RWPE2 (cell line): ENCODE measurements around the gene CPB1.

Experiments used
- ATAC-seq: fragments of 200-7000 bp; cut with Tn5 transposase; 3 replicates; pipeline ENCODE4 v1.9.1; 2021; ENCODE audit warnings: low read depth
- DNase-seq: peaks from one replicate; pipeline ENCODE4 v3.0.0-alpha.2; 2020; ENCODE audit warnings: low spot score
- H3K27ac ChIP-seq: fragments of 450-650 bp; 2 replicates; pipeline ENCODE4 v1.5.1; 2017; ENCODE audit warnings: mild to moderate bottlenecking; ENCODE audit not compliant: poor library complexity, severe bottlenecking
- H3K27me3 ChIP-seq: fragments of 250-450 bp; sonication (Bioruptor Pico); 2 replicates; pipeline ENCODE4 v1.5.1; 2021; ENCODE audit warnings: mild to moderate bottlenecking, moderate library complexity; ENCODE audit not compliant: insufficient read depth, poor library complexity, severe bottlenecking
- H3K36me3 ChIP-seq: fragments of 250-450 bp; sonication (Bioruptor Pico); 2 replicates; pipeline ENCODE4 v1.5.1; 2020; ENCODE audit warnings: low read depth, mild to moderate bottlenecking, moderate library complexity
- H3K4me1 ChIP-seq: fragments of 250-450 bp; sonication (Bioruptor Pico); 2 replicates; pipeline ENCODE4 v1.5.1; 2021; ENCODE audit warnings: mild to moderate bottlenecking, moderate library complexity; ENCODE audit not compliant: insufficient read depth, poor library complexity, severe bottlenecking
- H3K4me3 ChIP-seq: fragments of 250-450 bp; sonication (Bioruptor Pico); 2 replicates; pipeline ENCODE4 v1.5.1; 2021; ENCODE audit warnings: mild to moderate bottlenecking, moderate library complexity; ENCODE audit not compliant: severe bottlenecking
- H3K9me3 ChIP-seq: fragments of 250-450 bp; sonication (Bioruptor Pico); 2 replicates; pipeline ENCODE4 v1.5.1; 2021; ENCODE audit warnings: mild to moderate bottlenecking, moderate library complexity; ENCODE audit not compliant: severe bottlenecking
- CTCF ChIP-seq: fragments of 450-650 bp; IDR thresholded peaks from one replicate; pipeline ENCODE4 v1.5.1; 2017; ENCODE audit warnings: mild to moderate bottlenecking, moderate library complexity; ENCODE audit not compliant: poor library complexity, severe bottlenecking

Gene CPB1

GRCh38 chr3:148829926-148830325 is 2.3 kb downstream of the CPB1 start:
- no peaks in the 10 kb centered on the region for H3K4me1 ChIP-seq
- no peak for TF ChIP-seq CTCF
- H3K27me3 ChIP-seq = peaks cover 3% of the 10 kb centered on the region
- no peaks in the 10 kb centered on the region for H3K36me3 ChIP-seq
- no peak overlapping the region for H3K4me3 ChIP-seq
- no peak overlapping the region for H3K27ac ChIP-seq
- no peak for ATAC-seq
- no peak for DNase-seq
- no peaks in the 10 kb centered on the region for H3K9me3 ChIP-seq

- Histone ChIP-seq H3K4me3 (no peak overlapping the region), H3K9me3 (no peaks in the 10 kb centered on the region), H3K27me3 (peaks cover 3% of the 10 kb centered on the region), H3K4me1 (no peaks in the 10 kb centered on the region), H3K36me3 (no peaks in the 10 kb centered on the region), H3K27ac (no peak overlapping the region)
- no peak for DNase-seq
- ATAC-seq = no peak
- no peak for TF ChIP-seq CTCF
These were observed 5.6 kb downstream of the CPB1 start for GRCh38 chr3:148833223-148833622.

GRCh38 chr3:148839805-148840204 is 12.2 kb downstream of the CPB1 start:
- Histone ChIP-seq H3K9me3 (no peaks in the 10 kb centered on the region), H3K27me3 (no peaks in the 10 kb centered on the region), H3K4me3 (no peak overlapping the region), H3K27ac (no peak overlapping the region), H3K4me1 (no peaks in the 10 kb centered on the region), H3K36me3 (no peaks in the 10 kb centered on the region)
- DNase-seq = no peak
- no peak for TF ChIP-seq CTCF
- ATAC-seq = no peak

- H3K4me3 ChIP-seq = no peak overlapping the region
- H3K36me3 ChIP-seq = no peaks in the 10 kb centered on the region
- ATAC-seq = no peak
- DNase-seq = no peak
- no peak overlapping the region for H3K27ac ChIP-seq
- no peaks in the 10 kb centered on the region for H3K4me1 ChIP-seq
- no peak for TF ChIP-seq CTCF
- no peaks in the 10 kb centered on the region for H3K9me3 ChIP-seq
- H3K27me3 ChIP-seq = no peaks in the 10 kb centered on the region
These were observed 12.8 kb downstream of the CPB1 start for GRCh38 chr3:148840451-148840850.

GRCh38 chr3:148845756-148846395 is 18.3 kb downstream of the CPB1 start:
- no peak for TF ChIP-seq CTCF
- H3K27ac ChIP-seq = no peak overlapping the region
- no peaks in the 10 kb centered on the region for H3K9me3 ChIP-seq
- no peak for DNase-seq
- no peak overlapping the region for H3K4me3 ChIP-seq
- H3K4me1 ChIP-seq = no peaks in the 10 kb centered on the region
- H3K27me3 ChIP-seq = peaks cover 3% of the 10 kb centered on the region
- no peaks in the 10 kb centered on the region for H3K36me3 ChIP-seq
- no peak for ATAC-seq
